ENCODE results near the gene RAB6A. TPM values are rescaled to one million over a fixed set of nuclear protein-coding genes. Genes with fewer than 3 reads are reported as not detected.
A peak's percentile ranks its signal among the peaks of the same experiment; 100 is the strongest.

Gene RAB6A
- total and polyA plus RNA-seq, 10 of the 15 experiments (the other 5 are each of a cell fraction or from before 2014, with no cell fraction given) = 9.8 to 107 (median 34.1) TPM

DNA sequence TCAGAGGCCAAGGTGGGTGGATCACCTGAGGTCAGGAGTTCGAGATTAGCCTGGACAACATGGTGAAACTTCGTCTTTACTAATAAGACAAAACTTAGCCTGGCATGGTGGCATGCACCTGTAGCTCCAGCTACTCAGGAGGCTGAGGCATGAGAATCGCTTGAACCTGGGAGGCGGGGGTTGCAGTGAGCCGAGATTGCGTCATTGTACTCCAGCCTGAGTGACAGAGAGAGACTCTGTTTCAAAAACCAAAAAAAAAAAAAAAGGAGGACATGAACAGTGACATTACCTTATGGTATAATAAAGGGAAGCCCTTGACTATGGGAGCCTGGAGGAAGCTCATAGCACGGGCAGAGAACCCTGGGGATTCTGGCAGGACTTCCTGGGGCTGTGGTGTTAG is 131.0 kb downstream of the RAB6A start (continued):
- TF ChIP-seq MTA2 (IDR thresholded peaks at IDR 0.05; ENCODE audit: low read depth) = no peak
- TF ChIP-seq SIX5 (IDR thresholded peaks at IDR 0.05; ENCODE audit: low read depth, low read length, severe bottlenecking) = no peak
- no peak for TF ChIP-seq ZNF217 (IDR thresholded peaks at IDR 0.05)

DNA sequence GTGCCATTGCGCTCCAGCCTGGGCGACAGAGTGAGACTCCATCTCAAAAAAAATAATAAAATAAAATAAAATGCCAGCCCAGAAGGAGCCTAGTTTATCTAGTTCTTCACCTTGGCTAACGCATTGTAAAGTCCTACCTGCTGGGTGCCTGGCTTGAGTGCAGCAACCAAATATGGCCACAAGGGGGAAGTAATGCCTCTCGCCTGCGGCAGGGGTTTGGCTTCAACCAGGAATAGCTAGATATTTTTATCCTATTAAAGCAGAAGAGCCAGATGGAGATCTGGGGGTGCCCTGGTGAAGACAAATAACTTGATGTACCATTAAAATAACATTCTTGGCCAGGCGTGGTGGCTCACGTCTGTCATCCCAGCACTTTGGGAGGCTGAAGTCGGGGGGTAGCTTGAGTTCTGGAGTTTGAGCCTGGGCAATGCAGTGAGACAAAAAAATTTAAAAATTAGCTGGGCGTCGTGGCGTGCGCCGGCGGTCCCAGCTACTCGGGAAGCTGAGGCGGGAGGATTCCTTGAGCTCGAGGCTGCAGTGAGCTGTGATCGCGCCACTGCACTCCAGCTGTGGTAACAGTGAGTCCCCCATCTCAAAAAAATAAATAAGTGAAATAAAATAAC is 135.1 kb downstream of the RAB6A start:
- Histone ChIP-seq H3K4me2 (ENCODE audit: control insufficient read depth, insufficient read depth) (no peak overlapping the region), H4K20me1 (ENCODE audit: control insufficient read depth, insufficient read depth) (no peaks in the 10 kb centered on the region), H3K27ac (ENCODE audit: control insufficient read depth, insufficient read depth) (no peak overlapping the region), H3K4me3 (no peak overlapping the region), H3K4me1 (ENCODE audit: control insufficient read depth, insufficient read depth, low read length) (no peaks in the 10 kb centered on the region), H3K9ac (ENCODE audit: control insufficient read depth, insufficient read depth, low read length) (no peak overlapping the region), H3K79me2 (ENCODE audit: control insufficient read depth, insufficient read depth, low read length) (no peaks in the 10 kb centered on the region), H3K36me3 (ENCODE audit: control insufficient read depth in 2 of 2, insufficient read depth in 2 of 2, low read length in 1 of 2) (no peaks in the 10 kb centered on the region), H3K27me3 (replicated peaks in 1 of 2; ENCODE audit: control insufficient read depth in 2 of 2, insufficient read depth in 2 of 2, low read length in 1 of 2) (no peaks in the 10 kb centered on the region), H3K9me3 (replicated peaks; ENCODE audit: control insufficient read depth, insufficient read depth, low read length) (no peaks in the 10 kb centered on the region), H2AFZ (ENCODE audit: control insufficient read depth, low read depth, low read length) (no peak overlapping the region)
- in situ Hi-C loops (cut with MboI) (no loop called here), intact Hi-C loops (cut with micrococcal nuclease; ENCODE audit: unreplicated experiment) (loop anchor here (1.0 to 5.0 kb wide), 2 partner anchors 35 to 306 kb away; no protein-coding TSS in a partner anchor)
- BruUV-seq (replicated peaks) = no TSS peak
- ChIA-PET CTCF (interaction anchor here (0.6 to 6.4 kb wide), 71 partner anchors 9 to 348 kb away, joined by 3 to 173 read pairs (median 4); partner anchors contain the start of genes FAM168A and PLEKHB1), POLR2A (interaction anchor here (0.6 to 1.0 kb wide), 3 partner anchors 12 to 35 kb away, joined by 3 to 6 read pairs (median 4); no protein-coding TSS in a partner anchor), RAD21 (ENCODE audit: unreplicated experiment) (interaction anchor here (0.6 to 4.3 kb wide), 31 partner anchors 11 to 746 kb away, joined by 3 to 64 read pairs (median 4); no protein-coding TSS in a partner anchor), SMC1A (ENCODE audit: uncharacterized antibody, unreplicated experiment) (interaction anchor here (0.7 to 5.6 kb wide), 35 partner anchors 10 to 695 kb away, joined by 3 to 79 read pairs (median 4); partner anchors contain the start of genes FAM168A and RAB6A)
- WGBS (ENCODE audit: insufficient coverage, insufficient replicate concordance, low lambda C conversion rate, missing lambda C conversion rate) = 26% methylated on average over 19 of the region's 19 CpGs
- no peak for TF ChIP-seq IKZF1 (conservative IDR thresholded peaks at IDR 0.05)
- TF ChIP-seq, protein P1, sequence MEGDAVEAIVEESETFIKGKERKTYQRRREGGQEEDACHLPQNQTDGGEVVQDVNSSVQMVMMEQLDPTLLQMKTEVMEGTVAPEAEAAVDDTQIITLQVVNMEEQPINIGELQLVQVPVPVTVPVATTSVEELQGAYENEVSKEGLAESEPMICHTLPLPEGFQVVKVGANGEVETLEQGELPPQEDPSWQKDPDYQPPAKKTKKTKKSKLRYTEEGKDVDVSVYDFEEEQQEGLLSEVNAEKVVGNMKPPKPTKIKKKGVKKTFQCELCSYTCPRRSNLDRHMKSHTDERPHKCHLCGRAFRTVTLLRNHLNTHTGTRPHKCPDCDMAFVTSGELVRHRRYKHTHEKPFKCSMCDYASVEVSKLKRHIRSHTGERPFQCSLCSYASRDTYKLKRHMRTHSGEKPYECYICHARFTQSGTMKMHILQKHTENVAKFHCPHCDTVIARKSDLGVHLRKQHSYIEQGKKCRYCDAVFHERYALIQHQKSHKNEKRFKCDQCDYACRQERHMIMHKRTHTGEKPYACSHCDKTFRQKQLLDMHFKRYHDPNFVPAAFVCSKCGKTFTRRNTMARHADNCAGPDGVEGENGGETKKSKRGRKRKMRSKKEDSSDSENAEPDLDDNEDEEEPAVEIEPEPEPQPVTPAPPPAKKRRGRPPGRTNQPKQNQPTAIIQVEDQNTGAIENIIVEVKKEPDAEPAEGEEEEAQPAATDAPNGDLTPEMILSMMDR (IDR thresholded peaks at IDR 0.05 in 2 of 3, conservative IDR thresholded peaks at IDR 0.05 in 1 of 3; ENCODE audit: control insufficient read depth in 2 of 3, extremely low read depth in 1 of 3, insufficient read depth in 1 of 3, low read depth in 3 of 3, low read length in 3 of 3) = peak; percentile 83 to 91 (median 84)
- peak; percentile 82 for TF ChIP-seq RAD21 (IDR thresholded peaks at IDR 0.05; ENCODE audit: insufficient read depth, low read depth, low read length)
- peak; percentile 87 for TF ChIP-seq SMC3 (IDR thresholded peaks at IDR 0.05; ENCODE audit: borderline replicate concordance, low read length)
- DNase-seq (ENCODE audit: low read depth, low spot score) = peak; percentile 23
- ATAC-seq = peak; percentile 98
- peak; percentile 65 for FAIRE-seq

Other genes starting within 250 kb of the RAB6A start
Only the 7 nearest of the 8 such genes appear.
- gene FAM168A, start 163.0 kb downstream of the RAB6A start, total RNA-seq (2014; rRNA removed) = 9.3 and 10.8 TPM in 2 replicates
- gene FAM168A, start 163.0 kb downstream of the RAB6A start, total RNA-seq (2014; rRNA removed; fragmentation: Illumina TruSeq; extraction: Trizol) = 8.9 and 9.1 TPM in 2 replicates
- 17.9 and 18.1 TPM in 2 replicates for gene FAM168A, start 163.0 kb downstream of the RAB6A start, total RNA-seq (2021)
- gene FAM168A, start 163.0 kb downstream of the RAB6A start, polyA plus RNA-seq (2011; rRNA removed) = 10.5 and 20.0 TPM in 2 replicates
- 14.1 and 14.4 TPM in 2 replicates for gene FAM168A, start 163.0 kb downstream of the RAB6A start, polyA plus RNA-seq (2014; fragmentation: Illumina TruSeq; extraction: Trizol)
- 1 to 10 TPM; 1.7 to 1.8 TPM for gene FAM168A, start 163.0 kb downstream of the RAB6A start, polyA plus RNA-seq (2014; fragmentation: Nextera tagmentation; extraction: Ambion mirVana)
- gene FAM168A, start 163.0 kb downstream of the RAB6A start, polyA plus RNA-seq (2014; rRNA removed) = 11.7 and 11.9 TPM in 2 replicates
- gene FAM168A, start 163.0 kb downstream of the RAB6A start, polyA plus RNA-seq (2016; fragmentation: Nextera tagmentation; extraction: Ambion mirVana) = 1 to 10 TPM; 2.7 to 3.0 TPM
- gene PLEKHB1, start 114.5 kb downstream of the RAB6A start, total RNA-seq (2014; rRNA removed) = 0.98 and 2.0 TPM in 2 replicates
- gene PLEKHB1, start 114.5 kb downstream of the RAB6A start, total RNA-seq (2014; rRNA removed; fragmentation: Illumina TruSeq; extraction: Trizol) = 0.58 and 0.97 TPM in 2 replicates
- gene PLEKHB1, start 114.5 kb downstream of the RAB6A start, total RNA-seq (2021) = 1.0 and 2.6 TPM in 2 replicates
- gene PLEKHB1, start 114.5 kb downstream of the RAB6A start, polyA plus RNA-seq (2011; rRNA removed) = 1.9 and 2.3 TPM in 2 replicates
- 0.82 and 0.88 TPM in 2 replicates for gene PLEKHB1, start 114.5 kb downstream of the RAB6A start, polyA plus RNA-seq (2014; fragmentation: Illumina TruSeq; extraction: Trizol)
- 1 to 10 TPM in 1 of 2 experiments, under 1 TPM in 1; 0.79 to 1.1 TPM for gene PLEKHB1, start 114.5 kb downstream of the RAB6A start, polyA plus RNA-seq (2014; fragmentation: Nextera tagmentation; extraction: Ambion mirVana)
- gene PLEKHB1, start 114.5 kb downstream of the RAB6A start, polyA plus RNA-seq (2014; rRNA removed) = 1.6 and 3.1 TPM in 2 replicates
- gene PLEKHB1, start 114.5 kb downstream of the RAB6A start, polyA plus RNA-seq (2016; fragmentation: Nextera tagmentation; extraction: Ambion mirVana) = 1 to 10 TPM in 1 of 2 experiments, not detected in 1; 1.5 TPM
- 63.1 and 79.3 TPM in 2 replicates for gene MRPL48, start 26.8 kb upstream of the RAB6A start, total RNA-seq (2014; rRNA removed)
- 67.7 and 74.5 TPM in 2 replicates for gene MRPL48, start 26.8 kb upstream of the RAB6A start, total RNA-seq (2014; rRNA removed; fragmentation: Illumina TruSeq; extraction: Trizol)
- 42.2 and 50.6 TPM in 2 replicates for gene MRPL48, start 26.8 kb upstream of the RAB6A start, total RNA-seq (2021)
- gene MRPL48, start 26.8 kb upstream of the RAB6A start, polyA plus RNA-seq (2011; rRNA removed) = 92.4 and 101 TPM in 2 replicates
- 46.7 and 47.1 TPM in 2 replicates for gene MRPL48, start 26.8 kb upstream of the RAB6A start, polyA plus RNA-seq (2014; fragmentation: Illumina TruSeq; extraction: Trizol)
- gene MRPL48, start 26.8 kb upstream of the RAB6A start, polyA plus RNA-seq (2014; fragmentation: Nextera tagmentation; extraction: Ambion mirVana) = 100 to 1,000 TPM; 149 to 159 TPM
- 51.5 and 56.4 TPM in 2 replicates for gene MRPL48, start 26.8 kb upstream of the RAB6A start, polyA plus RNA-seq (2014; rRNA removed)
- gene MRPL48, start 26.8 kb upstream of the RAB6A start, polyA plus RNA-seq (2016; fragmentation: Nextera tagmentation; extraction: Ambion mirVana) = 100 to 1,000 TPM; 110 to 113 TPM
- gene COA4, start 115.8 kb upstream of the RAB6A start, total RNA-seq (2014; rRNA removed) = 132 and 146 TPM in 2 replicates
- gene COA4, start 115.8 kb upstream of the RAB6A start, total RNA-seq (2014; rRNA removed; fragmentation: Illumina TruSeq; extraction: Trizol) = 107 and 112 TPM in 2 replicates
- 94.9 and 97.2 TPM in 2 replicates for gene COA4, start 115.8 kb upstream of the RAB6A start, total RNA-seq (2021)
- 85.2 and 95.5 TPM in 2 replicates for gene COA4, start 115.8 kb upstream of the RAB6A start, polyA plus RNA-seq (2011; rRNA removed)
- gene COA4, start 115.8 kb upstream of the RAB6A start, polyA plus RNA-seq (2014; fragmentation: Illumina TruSeq; extraction: Trizol) = 60.1 and 96.4 TPM in 2 replicates
- gene COA4, start 115.8 kb upstream of the RAB6A start, polyA plus RNA-seq (2014; fragmentation: Nextera tagmentation; extraction: Ambion mirVana) = 10 to 100 TPM; 84.8 to 89.1 TPM
- 173 and 180 TPM in 2 replicates for gene COA4, start 115.8 kb upstream of the RAB6A start, polyA plus RNA-seq (2014; rRNA removed)
- gene COA4, start 115.8 kb upstream of the RAB6A start, polyA plus RNA-seq (2016; fragmentation: Nextera tagmentation; extraction: Ambion mirVana) = 100 to 1,000 TPM; 150 to 157 TPM
- 13.7 and 15.5 TPM in 2 replicates for gene PAAF1, start 115.9 kb upstream of the RAB6A start, total RNA-seq (2014; rRNA removed)
- 15.2 and 16.2 TPM in 2 replicates for gene PAAF1, start 115.9 kb upstream of the RAB6A start, total RNA-seq (2014; rRNA removed; fragmentation: Illumina TruSeq; extraction: Trizol)
- gene PAAF1, start 115.9 kb upstream of the RAB6A start, total RNA-seq (2021) = 25.1 and 25.7 TPM in 2 replicates
- 26.2 and 26.7 TPM in 2 replicates for gene PAAF1, start 115.9 kb upstream of the RAB6A start, polyA plus RNA-seq (2011; rRNA removed)
- gene PAAF1, start 115.9 kb upstream of the RAB6A start, polyA plus RNA-seq (2014; fragmentation: Illumina TruSeq; extraction: Trizol) = 32.1 and 46.4 TPM in 2 replicates
- gene PAAF1, start 115.9 kb upstream of the RAB6A start, polyA plus RNA-seq (2014; fragmentation: Nextera tagmentation; extraction: Ambion mirVana) = 10 to 100 TPM; 51.8 to 55.9 TPM
- 17.7 and 19.4 TPM in 2 replicates for gene PAAF1, start 115.9 kb upstream of the RAB6A start, polyA plus RNA-seq (2014; rRNA removed)
- gene PAAF1, start 115.9 kb upstream of the RAB6A start, polyA plus RNA-seq (2016; fragmentation: Nextera tagmentation; extraction: Ambion mirVana) = 10 to 100 TPM; 60.2 to 70.6 TPM
- not detected in 2 replicates for gene DNAJB13, start 190.0 kb upstream of the RAB6A start, total RNA-seq (2014; rRNA removed)
- gene DNAJB13, start 190.0 kb upstream of the RAB6A start, total RNA-seq (2014; rRNA removed; fragmentation: Illumina TruSeq; extraction: Trizol) = not detected in 2 replicates
- not detected in 2 replicates for gene DNAJB13, start 190.0 kb upstream of the RAB6A start, total RNA-seq (2021)
- 0.76 and 0.86 TPM in 2 replicates for gene DNAJB13, start 190.0 kb upstream of the RAB6A start, polyA plus RNA-seq (2011; rRNA removed)
- 0.07 TPM in 1 of 2 replicates, not detected in the other for gene DNAJB13, start 190.0 kb upstream of the RAB6A start, polyA plus RNA-seq (2014; fragmentation: Illumina TruSeq; extraction: Trizol)
- gene DNAJB13, start 190.0 kb upstream of the RAB6A start, polyA plus RNA-seq (2014; fragmentation: Nextera tagmentation; extraction: Ambion mirVana) = not detected
- 0.15 TPM in 1 of 2 replicates, not detected in the other for gene DNAJB13, start 190.0 kb upstream of the RAB6A start, polyA plus RNA-seq (2014; rRNA removed)
- not detected for gene DNAJB13, start 190.0 kb upstream of the RAB6A start, polyA plus RNA-seq (2016; fragmentation: Nextera tagmentation; extraction: Ambion mirVana)
- 31.1 and 34.0 TPM in 2 replicates for gene UCP2, start 221.8 kb upstream of the RAB6A start, total RNA-seq (2014; rRNA removed)
- 32.9 and 36.0 TPM in 2 replicates for gene UCP2, start 221.8 kb upstream of the RAB6A start, total RNA-seq (2014; rRNA removed; fragmentation: Illumina TruSeq; extraction: Trizol)
- gene UCP2, start 221.8 kb upstream of the RAB6A start, total RNA-seq (2021) = 224 and 237 TPM in 2 replicates
- 27.6 and 52.2 TPM in 2 replicates for gene UCP2, start 221.8 kb upstream of the RAB6A start, polyA plus RNA-seq (2011; rRNA removed)
- 122 and 187 TPM in 2 replicates for gene UCP2, start 221.8 kb upstream of the RAB6A start, polyA plus RNA-seq (2014; fragmentation: Illumina TruSeq; extraction: Trizol)
- 100 to 1,000 TPM; 122 to 134 TPM for gene UCP2, start 221.8 kb upstream of the RAB6A start, polyA plus RNA-seq (2014; fragmentation: Nextera tagmentation; extraction: Ambion mirVana)
- 158 and 175 TPM in 2 replicates for gene UCP2, start 221.8 kb upstream of the RAB6A start, polyA plus RNA-seq (2014; rRNA removed)
- gene UCP2, start 221.8 kb upstream of the RAB6A start, polyA plus RNA-seq (2016; fragmentation: Nextera tagmentation; extraction: Ambion mirVana) = 100 to 1,000 TPM; 228 to 248 TPM

Data from GM12878 (cell line).